ENCODE data around the gene CAMK2G. TPM values are rescaled to one million over a fixed set of nuclear protein-coding genes. Genes with fewer than 3 reads are reported as not detected.
A peak's percentile ranks its signal among the peaks of the same experiment; 100 is the strongest.

The CAMK2G gene
- polyA plus RNA-seq, 3 donors = 1.7 to 60.7 (median 3.0) TPM

DNA sequence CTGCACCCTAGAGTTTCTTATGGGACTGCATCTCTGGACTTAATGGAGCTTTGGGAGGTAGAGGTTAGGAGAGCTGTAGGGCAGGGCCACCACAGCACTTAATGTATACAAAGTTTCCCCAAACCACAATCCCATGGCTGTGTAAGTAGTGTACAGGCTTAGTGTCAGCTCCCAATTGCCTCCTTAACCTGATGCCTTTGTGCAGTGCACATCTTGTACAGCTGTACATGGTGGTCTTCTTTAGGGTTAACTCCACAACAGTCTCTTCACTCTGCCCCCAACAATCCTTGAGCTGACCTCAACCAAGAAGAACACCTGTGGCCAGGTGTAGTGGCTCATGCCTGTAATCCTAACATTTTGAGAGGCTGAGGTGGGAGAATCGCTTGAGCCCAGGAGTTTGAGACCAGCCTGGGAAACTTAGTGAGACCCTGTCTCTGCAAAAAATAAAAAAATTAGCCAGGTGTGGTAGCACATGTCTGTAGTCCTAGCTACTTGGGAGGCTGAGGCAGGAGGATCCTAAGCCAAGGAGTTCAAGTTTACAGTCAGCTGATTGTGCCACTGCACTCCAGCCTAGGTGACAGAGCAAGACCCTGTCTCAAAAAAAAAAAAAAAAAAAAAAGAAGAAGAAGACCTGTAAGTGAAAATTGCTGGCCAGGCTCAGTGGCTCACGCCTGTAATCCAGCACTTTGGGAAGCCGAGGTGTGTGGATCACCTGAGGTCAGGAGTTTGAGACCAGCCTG, 43.4 kb upstream of the CAMK2G start:
- Mint-ChIP-seq H3K9me3 (peaks cover 0 to 2% (median 0%) of the 10 kb centered on the region in 7 donors), H3K27ac (peak overlapping the region; percentile 8 to 92 (median 65)), H3K4me3 (no peak overlapping the region), H3K36me3 (peaks cover 19 to 22% of the 10 kb centered on the region in 2 donors), H3K27me3 (ENCODE audit: low read depth in 3 of 3) (peaks cover 0 to 2% (median 0%) of the 10 kb centered on the region in 3 donors), H3K4me1 (peaks cover 40% of the 10 kb centered on the region)
- Histone ChIP-seq H3K4me1 (ENCODE audit: control insufficient read depth in 1 of 2, insufficient read depth in 2 of 2, low read length in 2 of 2) (peaks cover 28 to 36% of the 10 kb centered on the region in 2 donors), H3K79me2 (ENCODE audit: insufficient read depth, low read length) (peaks cover 27% of the 10 kb centered on the region), H3K9me3 (replicated peaks in 1 of 2; ENCODE audit: control insufficient read depth in 1 of 2, insufficient read depth in 1 of 2, low read length in 2 of 2) (no peaks in the 10 kb centered on the region), H2AFZ (ENCODE audit: insufficient read depth, low read depth, low read length, poor library complexity, severe bottlenecking) (no peak overlapping the region), H3K36me3 (replicated peaks in 1 of 2; ENCODE audit: control insufficient read depth in 1 of 2, insufficient read depth in 2 of 2, low read length in 2 of 2) (peaks cover 0 to 5% of the 10 kb centered on the region in 2 donors), H4K20me1 (ENCODE audit: insufficient read depth, low read length) (no peaks in the 10 kb centered on the region), H3K9ac (ENCODE audit: insufficient read depth, low read length, poor library complexity, severe bottlenecking) (no peak overlapping the region), H3K4me2 (replicated peaks; ENCODE audit: extremely low read depth, low read length, poor library complexity, severe bottlenecking) (no peak overlapping the region), H3K4me3 (replicated peaks in 1 of 3; ENCODE audit: low read depth in 2 of 3, low read length in 3 of 3) (no peak overlapping the region), H3K27ac (ENCODE audit: low read depth in 1 of 2, low read length in 2 of 2) (peak overlapping the region in 1 of 2 donors; percentile 61), H3K27me3 (ENCODE audit: control insufficient read depth in 2 of 2, insufficient read depth in 2 of 2, low read length in 2 of 2) (no peaks in the 10 kb centered on the region)
- intact Hi-C loops (cut with micrococcal nuclease) = no loop called here
- TF ChIP-seq CTCF (IDR thresholded peaks at IDR 0.05) = no peak
- WGBS (ENCODE audit: insufficient coverage) = 100% methylated on average over 1 of the region's 3 CpGs
- no peak for DNase-seq

- peak overlapping the region; percentile 85 to 94 (median 88) for H3K27ac Mint-ChIP-seq
- 0% methylated on average over 4 of the region's 5 CpGs for WGBS (ENCODE audit: insufficient coverage)
- intact Hi-C loops (cut with micrococcal nuclease) = no loop called here
- Histone ChIP-seq H3K4me3 (replicated peaks in 1 of 3; ENCODE audit: low read depth in 2 of 3, low read length in 3 of 3) (peak overlapping the region in 1 of 3 experiments; percentile 25), H2AFZ (ENCODE audit: insufficient read depth, low read depth, low read length, poor library complexity, severe bottlenecking) (no peak overlapping the region), H3K36me3 (replicated peaks in 1 of 2; ENCODE audit: control insufficient read depth in 1 of 2, insufficient read depth in 2 of 2, low read length in 2 of 2) (peaks cover 0 to 5% of the 10 kb centered on the region in 2 donors), H3K9me3 (replicated peaks in 1 of 2; ENCODE audit: control insufficient read depth in 1 of 2, insufficient read depth in 1 of 2, low read length in 2 of 2) (no peaks in the 10 kb centered on the region), H3K27ac (ENCODE audit: low read depth in 1 of 2, low read length in 2 of 2) (peak overlapping the region; percentile 3 to 69), H3K79me2 (ENCODE audit: insufficient read depth, low read length) (peaks cover 36% of the 10 kb centered on the region), H3K4me2 (replicated peaks; ENCODE audit: extremely low read depth, low read length, poor library complexity, severe bottlenecking) (peak overlapping the region; percentile 33), H4K20me1 (ENCODE audit: insufficient read depth, low read length) (no peaks in the 10 kb centered on the region), H3K4me1 (ENCODE audit: control insufficient read depth in 1 of 2, insufficient read depth in 2 of 2, low read length in 2 of 2) (peaks cover 33 to 42% of the 10 kb centered on the region in 2 donors), H3K9ac (ENCODE audit: insufficient read depth, low read length, poor library complexity, severe bottlenecking) (no peak overlapping the region), H3K27me3 (ENCODE audit: control insufficient read depth in 2 of 2, insufficient read depth in 2 of 2, low read length in 2 of 2) (no peaks in the 10 kb centered on the region)
- H3K4me1 Mint-ChIP-seq = peaks cover 47% of the 10 kb centered on the region
- H3K9me3 Mint-ChIP-seq = peaks cover 0 to 2% (median 0%) of the 10 kb centered on the region in 7 donors
- peaks cover 19 to 22% of the 10 kb centered on the region in 2 donors for H3K36me3 Mint-ChIP-seq
- H3K27me3 Mint-ChIP-seq (ENCODE audit: low read depth in 3 of 3) = peaks cover 0 to 2% (median 0%) of the 10 kb centered on the region in 3 donors
- H3K4me3 Mint-ChIP-seq = peak overlapping the region; percentile 58 to 76
- TF ChIP-seq CTCF (IDR thresholded peaks at IDR 0.05) = no peak
- peak in 2 of 3 donors; percentile 68 to 77 for DNase-seq
These were observed 42.6 kb upstream of the CAMK2G start for GRCh38 chr10:73916761-73917470.
